H1 (cell line): ENCODE results near the gene NOX5. TPM values are rescaled to one million over a fixed set of nuclear protein-coding genes. Genes with fewer than 3 reads are reported as not detected.

ENCODE experiments used
- ATF2 ChIP-seq: IDR thresholded peaks from 2 replicates; pipeline ENCODE4 v1.6.1; 2012; ENCODE audit warnings: low read length, inconsistent platforms
- ATF3 ChIP-seq: IDR thresholded peaks from 2 replicates; pipeline ENCODE4 v1.6.1; 2011; ENCODE audit warnings: low read depth, mild to moderate bottlenecking, low read length; ENCODE audit not compliant: insufficient read depth
- CEBPB ChIP-seq: IDR thresholded peaks from 2 replicates; pipeline ENCODE4 v1.6.1; 2012; ENCODE audit warnings: low read depth, low read length
- EGR1 ChIP-seq: IDR thresholded peaks from 2 replicates; pipeline ENCODE4 v1.6.1; 2011; ENCODE audit warnings: low read depth, low read length, borderline replicate concordance
- GABPA ChIP-seq: IDR thresholded peaks from 2 replicates; pipeline ENCODE4 v1.6.1; 2011; ENCODE audit warnings: mild to moderate bottlenecking, low read length, moderate library complexity, borderline replicate concordance; ENCODE audit not compliant: insufficient read depth
- JUND ChIP-seq: IDR thresholded peaks from 2 replicates; pipeline ENCODE4 v1.6.1; 2011; ENCODE audit warnings: mild to moderate bottlenecking, improper control_type of control experiment, low read length
- KDM4A ChIP-seq: IDR thresholded peaks from one replicate; pipeline ENCODE4 v1.7.1; 2012; ENCODE audit warnings: low read depth, mild to moderate bottlenecking, moderate library complexity, low read length, inconsistent platforms; ENCODE audit not compliant: severe bottlenecking
- KDM5A ChIP-seq: fragments of 200-600 bp; IDR thresholded peaks from 2 replicates; pipeline ENCODE4 v1.7.1; 2012; ENCODE audit warnings: mild to moderate bottlenecking, low read length, inconsistent platforms, mixed read lengths
- NANOG ChIP-seq: IDR thresholded peaks from 2 replicates; pipeline ENCODE4 v1.6.1; 2011; ENCODE audit warnings: low read length, low read depth, mild to moderate bottlenecking, inconsistent platforms; ENCODE audit not compliant: insufficient read depth, poor library complexity, severe bottlenecking
- POLR2A ChIP-seq, 2 experiments: IDR thresholded peaks; 1 replicate in 1 of 2; 2 replicates in 1 of 2; pipeline ENCODE4 v1.6.1; 2011; ENCODE audit warnings: low read depth in 2 of 2, low read length in 2 of 2, mild to moderate bottlenecking in 2 of 2; ENCODE audit errors: control extremely low read depth in 1 of 2
- RNF2 ChIP-seq: fragments of 200-900, 300-1000 bp; sonication (generic); IDR thresholded peaks from 2 replicates; pipeline ENCODE4 v1.7.1; 2016; ENCODE audit warnings: borderline replicate concordance, low read depth, mild to moderate bottlenecking, antibody characterized with exemption, low read length; ENCODE audit not compliant: poor library complexity, severe bottlenecking; ENCODE audit errors: missing control alignments
- RXRA ChIP-seq: IDR thresholded peaks from 2 replicates; pipeline ENCODE4 v1.6.1; 2011; ENCODE audit warnings: low read depth, mild to moderate bottlenecking, low read length, moderate library complexity; ENCODE audit not compliant: insufficient read depth
- SAP30 ChIP-seq: fragments of 300-600 bp; sonication (generic); IDR thresholded peaks from 2 replicates; pipeline ENCODE4 v1.7.1; 2012; ENCODE audit warnings: low read length, moderate library complexity, mild to moderate bottlenecking, inconsistent platforms; ENCODE audit not compliant: insufficient read depth, insufficient replicate concordance
- SIX5 ChIP-seq: IDR thresholded peaks from 2 replicates; pipeline ENCODE4 v1.6.1; 2011; ENCODE audit warnings: mild to moderate bottlenecking, low read depth, low read length
- SP2 ChIP-seq: IDR thresholded peaks from 2 replicates; pipeline ENCODE4 v1.6.1; 2012; ENCODE audit warnings: mild to moderate bottlenecking, low read length, inconsistent platforms
- SRF ChIP-seq: IDR thresholded peaks from 2 replicates; pipeline ENCODE4 v1.6.1; 2011; ENCODE audit warnings: mild to moderate bottlenecking, low read depth, low read length, moderate library complexity
- TAF7 ChIP-seq: optimal IDR thresholded peaks from 2 replicates; pipeline ENCODE3; 2011; ENCODE audit warnings: low read depth, mild to moderate bottlenecking, inconsistent platforms, low read length, moderate library complexity, borderline replicate concordance
- TBP ChIP-seq: IDR thresholded peaks from 2 replicates; pipeline ENCODE4 v1.6.1; 2011; ENCODE audit warnings: low read depth, low read length, improper control_type of control experiment
- USF2 ChIP-seq: IDR thresholded peaks from 2 replicates; pipeline ENCODE4 v1.6.1; 2011; ENCODE audit warnings: low read length, improper control_type of control experiment
- ZNF274 ChIP-seq: IDR thresholded peaks from 2 replicates; pipeline ENCODE4 v1.7.0; 2012; ENCODE audit warnings: low read length, borderline replicate concordance; ENCODE audit errors: extremely low read depth
- polyA plus RNA-seq, 7 experiments: library from polyadenylated mRNA; depleted of rRNA in 3 of 7; stranded (reverse) in 5 of 7; unstranded in 2 of 7; fragments of >200 nt in 5 of 7; fragments of 200-250 nt in 2 of 7; gene quantifications; 1 replicate in 5 of 7; 2 replicates in 1 of 7; 4 replicates in 1 of 7; pipeline versions ENCODE4 v1.2.1 to v1.2.3, GENCODE V29; 2011 to 2013; ENCODE audit warnings: missing spikeins in 2 of 7, mixed read lengths in 2 of 7
- total RNA-seq: library from RNA; stranded (reverse); fragmentation: NEBNext Ultra II Directional; extraction: Animal tissue kit (Norgen Biotek cat#: 25700); gene quantifications from 2 replicates; pipeline ENCODE4 v1.2.1, GENCODE V29; 2021

NOX5 gene
- total and polyA plus RNA-seq, 2 of the 8 experiments (the other 6 are each of a cell fraction or from before 2014, with no cell fraction given), result under 0.01 TPM; not detected in 1

- no peak for TF ChIP-seq RXRA
- 0 out of 2 replicates have a peak, but pooled peaks have one; percentile 14 for TF ChIP-seq TBP
- TF ChIP-seq KDM4A, result no peak
- TF ChIP-seq EGR1, result no peak
- no peak for TF ChIP-seq ZNF274
- TF ChIP-seq SAP30, result peak; percentile 72
- no peak for TF ChIP-seq SP2
- no peak for TF ChIP-seq JUND
- TF ChIP-seq SRF, result no peak
- no peak for TF ChIP-seq GABPA
- TF ChIP-seq ATF2, result peak; percentile 91
- no peak for TF ChIP-seq ATF3
- no peak for TF ChIP-seq USF2
- TF ChIP-seq RNF2, result no peak
- TF ChIP-seq TAF7, result no peak
- peak; percentile 39; the same call in 1 of the 2 replicates for TF ChIP-seq CEBPB
- TF ChIP-seq SIX5, result no peak
- peak; percentile 12 to 31; a peak in 2 of 3 replicates for TF ChIP-seq POLR2A (IDR thresholded peaks at IDR 0.05; ENCODE audit: control extremely low read depth in 1 of 2, low read depth in 2 of 2, low read length in 2 of 2)
- TF ChIP-seq NANOG, result peak; percentile 3
- no peak for TF ChIP-seq KDM5A
Observed at GRCh38 chr15:69086427-69087204, 72.1 kb downstream of the NOX5 start (continued).
